GM12891 (cell line): ENCODE data around the gene SORCS2.

Experiments
- POLR2A ChIP-seq: IDR thresholded peaks from 2 replicates; pipeline ENCODE4 v1.6.1; 2011; ENCODE audit warnings: low read depth, low read length, control low read depth
- POLR2AphosphoS5 ChIP-seq: IDR thresholded peaks from 2 replicates; pipeline ENCODE4 v1.6.1; 2011; ENCODE audit warnings: low read depth, low read length, control low read depth
- SPI1 ChIP-seq: IDR thresholded peaks from 2 replicates; pipeline ENCODE4 v1.6.1; 2011; ENCODE audit warnings: low read depth, low read length, control low read depth
- TAF1 ChIP-seq: IDR thresholded peaks from 2 replicates; pipeline ENCODE4 v1.6.1; 2011; ENCODE audit warnings: low read depth, low read length, control low read depth

GRCh38 chr4:7645956-7646355, 453.6 kb downstream of the SORCS2 start:
- TF ChIP-seq POLR2AphosphoS5 = no peak
- TF ChIP-seq TAF1 = no peak
- TF ChIP-seq POLR2A = no peak
- no peak for TF ChIP-seq SPI1
